Muscle layer of colon (tissue), 2 donors: ENCODE measurements around the gene CCSER1.

ENCODE experiments used
- H3K27ac ChIP-seq: one replicate; pipeline ENCODE4 v1.7.0; 2013; ENCODE audit warnings: low read depth, mild to moderate bottlenecking, low read length, moderate library complexity
- H3K27me3 ChIP-seq, 2 donors: one replicate each; pipeline ENCODE4 v1.7.0; 2013; ENCODE audit warnings: low read length in 2 of 2, mild to moderate bottlenecking in 2 of 2; ENCODE audit not compliant: insufficient read depth in 2 of 2, control insufficient read depth in 1 of 2
- H3K36me3 ChIP-seq: one replicate; pipeline ENCODE4 v1.7.0; 2013; ENCODE audit warnings: mild to moderate bottlenecking, low read length; ENCODE audit not compliant: insufficient read depth
- H3K4me1 ChIP-seq: one replicate; pipeline ENCODE4 v1.7.0; 2013; ENCODE audit warnings: mild to moderate bottlenecking, low read length; ENCODE audit not compliant: insufficient read depth
- H3K4me3 ChIP-seq, 2 donors: one replicate each; pipeline ENCODE4 v1.7.0; 2013; ENCODE audit warnings: low read length in 2 of 2, low read depth in 1 of 2, mild to moderate bottlenecking in 1 of 2, moderate library complexity in 1 of 2
- H3K9ac ChIP-seq: one replicate; pipeline ENCODE4 v1.7.0; 2013; ENCODE audit warnings: low read length
- H3K9me3 ChIP-seq: one replicate; pipeline ENCODE4 v1.7.0; 2013; ENCODE audit warnings: mild to moderate bottlenecking, low read length
- donor health status: abdominal sarcoma.
- donor health status: Adenocarcinoma of cecum.

The CCSER1 gene

DNA sequence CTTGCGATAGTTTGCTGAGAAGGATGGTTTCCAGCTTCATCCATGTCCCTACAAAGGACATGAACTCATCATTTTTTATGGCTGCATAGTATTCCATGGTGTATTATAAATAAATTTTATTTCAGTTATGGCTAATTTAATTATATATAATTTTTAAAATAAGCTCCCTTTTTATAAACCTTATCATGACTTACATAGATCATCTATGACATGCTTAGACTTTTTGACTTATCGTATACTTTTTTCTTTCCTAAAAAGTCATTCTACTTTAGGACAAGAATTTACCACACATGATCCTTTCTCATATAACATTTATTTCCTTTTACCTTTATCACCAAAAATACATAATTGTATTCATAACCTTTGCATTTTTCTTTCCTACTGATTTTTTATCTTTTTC lies 376.5 kb downstream of the CCSER1 start:
- no peaks in the 10 kb centered on the region for H3K27me3 ChIP-seq
- H3K4me3 ChIP-seq, result no peak overlapping the region

DNA sequence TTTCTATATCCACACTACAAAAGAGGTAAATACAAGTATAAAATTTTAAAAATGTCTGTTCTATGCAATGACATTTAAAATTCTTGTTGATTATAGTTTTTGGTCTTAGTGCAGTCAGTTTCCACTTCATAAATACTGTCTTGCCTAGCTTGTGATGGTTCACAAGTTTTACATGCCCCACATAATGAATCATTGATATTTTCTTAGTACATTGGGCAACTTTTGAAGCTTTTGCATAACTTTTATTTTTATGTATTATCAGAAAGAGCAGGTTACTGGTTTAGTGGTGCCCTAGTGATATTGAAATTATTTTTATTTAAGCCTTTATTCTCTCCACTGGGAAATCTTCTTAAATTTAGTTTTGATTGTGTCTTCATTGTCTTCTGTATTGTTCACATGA lies 388.0 kb downstream of the CCSER1 start:
- H3K4me1 ChIP-seq, result no peaks in the 10 kb centered on the region
- no peak overlapping the region for H3K4me3 ChIP-seq
- H3K27me3 ChIP-seq, result no peaks in the 10 kb centered on the region
- H3K36me3 ChIP-seq, result no peaks in the 10 kb centered on the region
- no peaks in the 10 kb centered on the region for H3K9me3 ChIP-seq
- no peak overlapping the region for H3K27ac ChIP-seq
- no peak overlapping the region for H3K9ac ChIP-seq

More for the DNA sequence above, 376.5 kb downstream of the CCSER1 start:
- Histone ChIP-seq H3K4me1 (no peaks in the 10 kb centered on the region), H3K36me3 (no peaks in the 10 kb centered on the region), H3K27ac (no peak overlapping the region), H3K9me3 (no peaks in the 10 kb centered on the region), H3K9ac (no peak overlapping the region)

DNA sequence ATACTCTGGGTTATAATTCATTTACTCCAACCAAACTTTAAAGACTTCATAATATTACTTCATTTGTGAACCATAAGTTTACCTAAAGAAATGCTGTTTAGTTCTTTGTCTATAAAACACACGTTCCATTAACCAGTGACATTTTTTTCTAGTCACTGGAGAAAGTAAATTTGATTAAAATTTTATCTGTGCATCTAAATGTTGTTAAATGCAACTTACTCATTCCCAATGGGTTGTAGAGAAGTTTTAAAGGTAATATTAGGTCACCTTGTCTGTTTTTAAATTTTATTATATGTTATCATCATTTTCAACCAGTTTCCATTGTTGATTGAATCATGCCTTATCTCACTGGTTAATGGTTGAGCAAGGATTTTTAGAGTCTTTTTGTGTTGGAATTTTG lies 401.4 kb downstream of the CCSER1 start:
- Histone ChIP-seq H3K27ac (no peak overlapping the region), H3K36me3 (no peaks in the 10 kb centered on the region), H3K27me3 (no peaks in the 10 kb centered on the region), H3K9ac (no peak overlapping the region), H3K9me3 (no peaks in the 10 kb centered on the region), H3K4me1 (no peaks in the 10 kb centered on the region), H3K4me3 (no peak overlapping the region)

DNA sequence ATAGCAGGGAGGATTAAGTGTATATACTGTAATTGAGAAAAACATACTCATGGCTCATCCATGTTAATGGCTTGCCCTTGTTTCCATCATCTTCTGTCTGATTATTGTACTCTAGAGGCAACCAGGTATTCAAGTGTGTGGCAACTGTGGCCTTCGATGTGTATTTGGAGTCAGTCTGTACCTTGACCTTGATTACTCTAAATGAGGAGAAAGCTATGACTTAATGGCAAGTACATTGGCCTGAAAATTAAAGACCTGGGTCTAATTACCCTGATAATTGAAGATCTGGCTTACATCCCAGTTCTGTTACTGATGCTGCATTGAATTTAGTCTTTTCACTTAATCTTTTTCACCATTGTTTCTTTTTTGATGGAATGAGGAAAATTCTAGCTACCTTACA lies 409.2 kb downstream of the CCSER1 start:
- H3K27ac ChIP-seq, result no peak overlapping the region
- no peaks in the 10 kb centered on the region for H3K36me3 ChIP-seq
- no peaks in the 10 kb centered on the region for H3K27me3 ChIP-seq

DNA sequence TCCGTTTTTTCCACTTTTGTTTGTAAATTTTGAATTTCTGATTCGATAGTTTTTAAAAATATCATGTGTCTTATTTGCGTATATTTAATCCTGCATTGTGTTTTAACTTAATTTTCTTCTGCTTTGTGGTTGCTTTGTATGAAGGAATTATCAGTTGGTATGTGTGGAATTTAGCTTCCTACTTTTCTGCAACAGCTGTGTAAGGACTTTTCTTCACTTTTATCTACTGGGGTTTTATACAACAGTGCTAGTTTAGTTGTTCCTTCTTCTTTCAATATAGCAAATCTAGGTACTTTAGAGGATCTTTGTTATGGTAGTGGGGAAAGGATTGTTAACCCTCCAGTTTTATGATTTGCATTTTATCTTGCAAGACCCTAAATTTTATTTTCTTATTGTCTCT lies 410.3 kb downstream of the CCSER1 start:
- H3K4me3 ChIP-seq, result no peak overlapping the region
- no peak overlapping the region for H3K27ac ChIP-seq
- H3K27me3 ChIP-seq, result no peaks in the 10 kb centered on the region
- no peaks in the 10 kb centered on the region for H3K4me1 ChIP-seq
- H3K9ac ChIP-seq, result no peak overlapping the region
- H3K36me3 ChIP-seq, result no peaks in the 10 kb centered on the region
- H3K9me3 ChIP-seq, result no peaks in the 10 kb centered on the region

More for the DNA sequence above, 409.2 kb downstream of the CCSER1 start:
- Histone ChIP-seq H3K9ac (no peak overlapping the region), H3K4me3 (no peak overlapping the region), H3K4me1 (no peaks in the 10 kb centered on the region), H3K9me3 (no peaks in the 10 kb centered on the region)

DNA sequence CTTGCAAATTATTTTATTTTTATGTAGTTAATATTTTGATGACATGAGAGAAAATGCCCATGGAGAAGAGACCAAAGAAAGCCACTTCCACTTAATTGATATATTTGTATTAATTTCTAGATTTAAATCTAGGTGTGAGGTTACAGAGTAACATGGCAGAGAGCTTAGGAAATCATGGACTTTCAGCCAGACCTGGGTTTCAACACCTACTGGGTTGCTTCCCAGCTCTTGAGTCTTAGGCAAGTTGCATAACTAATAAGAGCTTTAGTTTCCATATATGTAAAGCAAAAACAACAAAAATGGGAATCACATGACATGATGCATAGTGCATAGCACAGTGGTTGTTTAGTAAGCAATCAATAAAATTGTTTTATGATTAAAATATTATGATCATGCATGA lies 413.3 kb downstream of the CCSER1 start:
- Histone ChIP-seq H3K27me3 (no peaks in the 10 kb centered on the region), H3K4me1 (no peaks in the 10 kb centered on the region), H3K9ac (no peak overlapping the region), H3K27ac (no peak overlapping the region), H3K9me3 (no peaks in the 10 kb centered on the region), H3K36me3 (no peaks in the 10 kb centered on the region), H3K4me3 (no peak overlapping the region)

DNA sequence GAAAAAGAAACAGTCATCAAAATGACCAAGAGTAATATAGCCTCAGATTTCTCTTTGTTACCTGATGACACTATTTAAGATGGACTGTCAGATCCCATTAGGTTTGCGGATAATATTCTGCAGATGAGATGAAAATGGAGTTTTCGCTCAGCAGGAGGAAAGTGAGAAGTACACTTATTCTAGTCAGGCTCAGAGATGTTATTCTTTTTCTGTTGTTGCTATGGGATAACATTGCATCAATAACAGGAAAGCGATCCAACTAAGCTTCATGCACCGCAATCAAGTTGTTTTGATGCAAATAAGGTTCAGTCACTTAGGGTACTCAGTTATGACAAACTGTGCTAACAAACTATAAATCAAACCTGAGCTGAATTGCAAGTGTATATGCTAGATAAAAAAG lies 415.0 kb downstream of the CCSER1 start:
- H3K27ac ChIP-seq, result no peak overlapping the region
- no peaks in the 10 kb centered on the region for H3K9me3 ChIP-seq
- H3K4me1 ChIP-seq, result no peaks in the 10 kb centered on the region
- no peaks in the 10 kb centered on the region for H3K36me3 ChIP-seq
- H3K27me3 ChIP-seq, result no peaks in the 10 kb centered on the region
- H3K4me3 ChIP-seq, result no peak overlapping the region
- H3K9ac ChIP-seq, result no peak overlapping the region

DNA sequence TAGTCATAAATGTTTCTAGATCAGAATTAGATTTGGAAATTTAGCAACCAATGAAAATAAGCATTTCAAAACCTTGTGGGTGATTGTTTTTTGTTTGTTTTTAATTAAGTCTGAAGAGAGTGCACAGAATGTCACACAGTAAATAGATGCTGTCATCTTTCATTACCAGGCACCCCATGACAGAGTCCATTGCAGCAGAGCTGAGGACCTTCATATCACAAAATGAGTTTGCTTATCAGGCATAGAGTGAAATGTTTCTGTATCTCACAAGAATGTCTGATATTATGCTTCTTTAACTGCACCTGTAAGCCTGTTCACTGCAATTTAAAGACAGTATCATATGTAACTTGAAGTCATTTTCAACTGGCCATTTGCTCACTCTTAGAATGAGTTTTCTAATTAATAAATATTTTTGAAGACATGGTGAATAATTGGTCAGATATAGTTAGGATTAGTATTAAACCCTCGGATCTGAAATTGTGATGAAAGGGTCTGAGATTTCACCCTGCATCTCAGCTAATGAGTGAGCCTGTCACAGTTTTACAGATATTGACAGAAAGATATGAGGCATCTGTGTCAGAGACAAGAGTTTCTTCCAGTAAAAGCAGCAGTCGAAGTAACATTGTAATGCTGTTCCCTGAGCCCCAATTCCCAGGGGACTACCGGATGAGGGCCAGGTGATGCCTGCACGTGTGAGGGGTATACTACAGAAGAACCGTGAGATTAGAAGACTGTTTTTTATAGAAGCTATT lies 416.4 kb downstream of the CCSER1 start:
- Histone ChIP-seq H3K9ac (no peak overlapping the region), H3K4me1 (no peaks in the 10 kb centered on the region), H3K4me3 (no peak overlapping the region), H3K36me3 (no peaks in the 10 kb centered on the region), H3K9me3 (no peaks in the 10 kb centered on the region), H3K27me3 (no peaks in the 10 kb centered on the region), H3K27ac (no peak overlapping the region)

DNA sequence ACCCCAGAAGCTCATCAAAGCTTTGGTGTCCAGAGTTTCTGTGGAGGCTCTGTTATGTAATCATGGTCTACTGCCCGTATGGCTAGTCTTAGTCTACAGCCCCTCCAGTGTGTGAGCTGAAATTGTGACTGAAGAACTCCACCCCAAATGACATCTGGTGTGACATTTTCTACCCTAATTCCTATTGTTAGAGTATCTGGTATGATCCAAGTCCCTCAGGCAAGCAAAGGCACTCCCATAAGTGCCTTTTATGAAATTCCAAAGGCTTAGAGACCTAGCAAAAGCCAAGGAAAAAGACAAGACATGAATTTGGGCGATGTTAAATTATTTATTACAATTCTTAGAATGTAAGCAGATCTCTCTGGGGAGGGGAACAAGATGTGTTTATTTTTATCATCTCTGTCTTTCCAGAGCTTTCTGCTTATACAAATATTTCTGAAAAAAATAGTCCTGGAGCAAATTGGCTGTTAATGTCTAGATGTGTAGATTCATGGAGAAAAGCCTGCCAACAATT lies 417.4 kb downstream of the CCSER1 start:
- H3K27me3 ChIP-seq, result no peaks in the 10 kb centered on the region
- H3K36me3 ChIP-seq, result no peaks in the 10 kb centered on the region
- no peaks in the 10 kb centered on the region for H3K9me3 ChIP-seq
- no peak overlapping the region for H3K27ac ChIP-seq
- no peak overlapping the region for H3K4me3 ChIP-seq
- no peaks in the 10 kb centered on the region for H3K4me1 ChIP-seq
- H3K9ac ChIP-seq, result no peak overlapping the region

DNA sequence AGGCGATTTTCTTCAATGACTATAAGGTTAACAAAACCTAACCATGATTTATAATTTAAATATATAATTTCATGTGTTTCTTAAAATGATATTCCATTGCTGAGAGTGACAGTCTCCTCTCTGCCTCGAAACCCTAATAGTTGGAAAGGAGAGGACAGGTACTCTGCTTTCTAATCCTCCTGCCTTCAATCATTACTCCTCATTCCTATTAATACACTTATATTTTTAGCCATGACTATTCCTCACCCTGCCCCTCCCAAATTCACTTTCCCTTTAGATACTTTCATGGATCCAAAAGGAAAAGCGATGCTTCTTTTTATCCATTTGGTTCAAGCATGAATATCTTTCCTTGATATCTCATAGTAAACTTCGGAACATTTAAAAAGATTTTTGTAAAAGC lies 418.2 kb downstream of the CCSER1 start:
- Histone ChIP-seq H3K36me3 (no peaks in the 10 kb centered on the region), H3K4me1 (no peaks in the 10 kb centered on the region), H3K27ac (no peak overlapping the region), H3K9ac (no peak overlapping the region), H3K4me3 (no peak overlapping the region), H3K27me3 (no peaks in the 10 kb centered on the region), H3K9me3 (no peaks in the 10 kb centered on the region)

DNA sequence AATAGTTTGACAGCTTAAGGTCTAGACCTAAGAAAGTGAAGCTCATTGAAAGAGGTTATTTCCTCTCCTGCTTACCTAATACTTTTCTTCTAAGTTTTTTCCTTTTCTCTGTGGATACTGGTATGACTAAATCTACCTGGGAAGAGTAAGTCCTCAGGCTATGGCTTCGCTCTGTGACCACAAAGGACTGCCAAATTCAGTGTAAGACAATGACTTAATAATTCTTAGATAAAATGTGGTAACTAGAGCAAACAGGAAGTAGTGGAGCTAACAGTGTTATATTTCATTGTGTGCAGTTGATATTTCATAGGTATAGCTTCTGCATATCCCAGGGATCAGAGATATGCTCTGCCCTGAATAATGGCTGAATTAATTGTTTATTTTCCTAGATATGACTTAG lies 418.9 kb downstream of the CCSER1 start:
- no peaks in the 10 kb centered on the region for H3K4me1 ChIP-seq
- H3K9ac ChIP-seq, result no peak overlapping the region
- H3K27ac ChIP-seq, result no peak overlapping the region
- H3K36me3 ChIP-seq, result no peaks in the 10 kb centered on the region
- no peak overlapping the region for H3K4me3 ChIP-seq
- H3K9me3 ChIP-seq, result no peaks in the 10 kb centered on the region
- H3K27me3 ChIP-seq, result no peaks in the 10 kb centered on the region

DNA sequence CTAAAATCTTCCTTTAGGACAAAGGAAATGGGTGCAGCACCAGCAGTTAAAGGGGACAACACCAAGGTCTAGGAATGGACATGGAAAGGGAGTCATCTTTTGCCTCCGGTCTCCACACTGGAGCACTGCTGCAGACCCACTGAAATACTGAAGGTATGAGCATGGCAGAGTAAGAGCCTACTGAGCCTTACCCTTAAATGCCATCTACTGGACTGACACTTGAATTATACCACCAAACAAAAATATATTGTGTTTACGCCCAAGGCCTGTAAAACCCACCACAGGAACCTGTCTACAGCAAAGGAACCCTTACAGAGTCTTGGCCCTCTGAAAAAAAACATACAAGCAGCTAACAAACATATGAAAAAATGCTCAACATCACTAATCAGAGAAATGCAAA lies 443.4 kb downstream of the CCSER1 start:
- Histone ChIP-seq H3K27me3 (no peaks in the 10 kb centered on the region), H3K4me1 (no peaks in the 10 kb centered on the region), H3K36me3 (no peaks in the 10 kb centered on the region), H3K9me3 (no peaks in the 10 kb centered on the region), H3K9ac (no peak overlapping the region), H3K27ac (no peak overlapping the region), H3K4me3 (no peak overlapping the region)
